Dermis blood vessel endothelial cell (primary cell): Measurements from ENCODE around the gene RASA4B. TPM values are rescaled to one million over a fixed set of nuclear protein-coding genes. Genes with fewer than 3 reads are reported as not detected.
"Not testable (repeated sequence)": the region's sequence is repeated elsewhere in the genome, so short reads cannot be mapped to it uniquely, and the experiment has no call there.

Source experiments
- DNase-seq: peaks from one replicate; pipeline ENCODE4 v3.0.0; 2010
- total RNA-seq: library from RNA; depleted of rRNA; stranded (reverse); fragments of >200 nt; gene quantifications from 2 replicates; pipeline ENCODE4 v1.2.3, GENCODE V29; 2014

Gene RASA4B
- total RNA-seq, 1 donor from 2014 or later, result 13.1 TPM

- DNase-seq, result not testable (repeated sequence)
These were observed 5.6 kb downstream of the RASA4B start for GRCh38 chr7:102511860-102512522.

GRCh38 chr7:102510575-102510974 lies 7.0 kb downstream of the RASA4B start:
- not testable (repeated sequence) for DNase-seq

- not testable (repeated sequence) for DNase-seq
These were observed 10.0 kb downstream of the RASA4B start for GRCh38 chr7:102507410-102508088.

- not testable (repeated sequence) for DNase-seq
These were observed 12.0 kb downstream of the RASA4B start for GRCh38 chr7:102505298-102506185.

GRCh38 chr7:102503141-102503540 lies 14.4 kb downstream of the RASA4B start:
- DNase-seq, result not testable (repeated sequence)

- not testable (repeated sequence) for DNase-seq
These were observed 19.3 kb downstream of the RASA4B start for GRCh38 chr7:102498321-102498720.

- not testable (repeated sequence) for DNase-seq
These were observed 20.3 kb downstream of the RASA4B start for GRCh38 chr7:102497308-102497707.

- DNase-seq, result not testable (repeated sequence)
These were observed 20.7 kb downstream of the RASA4B start for GRCh38 chr7:102496861-102497260.

- not testable (repeated sequence) for DNase-seq
These were observed 23.0 kb downstream of the RASA4B start for GRCh38 chr7:102494473-102495149.

GRCh38 chr7:102494026-102494425 lies 23.6 kb downstream of the RASA4B start:
- not testable (repeated sequence) for DNase-seq

GRCh38 chr7:102493220-102493935 lies 24.2 kb downstream of the RASA4B start:
- not testable (repeated sequence) for DNase-seq

GRCh38 chr7:102490529-102491075 lies 27.0 kb downstream of the RASA4B start:
- DNase-seq, result not testable (repeated sequence)

GRCh38 chr7:102484317-102484716 lies 33.3 kb downstream of the RASA4B start:
- not testable (repeated sequence) for DNase-seq

- not testable (repeated sequence) for DNase-seq
These were observed 35.6 kb downstream of the RASA4B start for GRCh38 chr7:102481962-102482361.

GRCh38 chr7:102479982-102480637 lies 37.5 kb downstream of the RASA4B start:
- DNase-seq, result not testable (repeated sequence)

- not testable (repeated sequence) for DNase-seq
These were observed 38.4 kb downstream of the RASA4B start for GRCh38 chr7:102479209-102479584.

GRCh38 chr7:102478314-102479208 lies 39.0 kb downstream of the RASA4B start, which contains the start of gene POLR2J:
TSS of gene POLR2J (minus strand) at chr7:102478922. CDS start at chr7:102478860, 62 bp downstream.
- DNase-seq, result peak; percentile 76

- DNase-seq, result not testable (repeated sequence)
These were observed 42.7 kb downstream of the RASA4B start for GRCh38 chr7:102474736-102475435.

GRCh38 chr7:102474116-102474515 lies 43.5 kb downstream of the RASA4B start:
- DNase-seq, result not testable (repeated sequence)
